Glomerular visceral epithelial cell (primary cell): ENCODE results near the gene CYTIP.
"Not testable (repeated sequence)": the region's sequence is repeated elsewhere in the genome, so short reads cannot be mapped to it uniquely, and the experiment has no call there.

ENCODE experiments used
- DNase-seq: peaks from one replicate; pipeline ENCODE4 v3.0.0-alpha.2; 2016; ENCODE audit errors: extremely low spot score

CYTIP gene

DNA sequence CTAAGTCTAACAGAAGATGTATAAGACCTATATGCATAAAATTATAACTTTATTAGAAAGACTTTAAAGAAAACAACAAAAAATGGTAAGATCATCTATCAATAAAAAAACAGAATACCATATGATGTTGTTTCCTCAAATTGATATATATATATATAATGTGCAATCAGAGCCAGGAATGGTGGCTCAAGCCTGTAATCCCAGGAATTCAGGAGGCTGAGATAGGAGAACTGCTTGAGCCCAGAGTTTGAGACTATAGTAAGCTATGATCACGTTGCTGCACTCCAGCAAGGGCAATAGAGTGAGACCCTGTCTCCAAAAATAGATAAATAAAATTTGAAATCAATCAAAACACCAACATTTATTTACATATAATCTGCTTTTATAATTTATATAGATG, 19.5 kb downstream of the CYTIP start:
- no peak for DNase-seq

- DNase-seq, result no peak
Measured at GRCh38 chr2:157421964-157422363, 21.9 kb downstream of the CYTIP start.

- no peak for DNase-seq
Measured at GRCh38 chr2:157421331-157421944, 22.5 kb downstream of the CYTIP start.

DNA sequence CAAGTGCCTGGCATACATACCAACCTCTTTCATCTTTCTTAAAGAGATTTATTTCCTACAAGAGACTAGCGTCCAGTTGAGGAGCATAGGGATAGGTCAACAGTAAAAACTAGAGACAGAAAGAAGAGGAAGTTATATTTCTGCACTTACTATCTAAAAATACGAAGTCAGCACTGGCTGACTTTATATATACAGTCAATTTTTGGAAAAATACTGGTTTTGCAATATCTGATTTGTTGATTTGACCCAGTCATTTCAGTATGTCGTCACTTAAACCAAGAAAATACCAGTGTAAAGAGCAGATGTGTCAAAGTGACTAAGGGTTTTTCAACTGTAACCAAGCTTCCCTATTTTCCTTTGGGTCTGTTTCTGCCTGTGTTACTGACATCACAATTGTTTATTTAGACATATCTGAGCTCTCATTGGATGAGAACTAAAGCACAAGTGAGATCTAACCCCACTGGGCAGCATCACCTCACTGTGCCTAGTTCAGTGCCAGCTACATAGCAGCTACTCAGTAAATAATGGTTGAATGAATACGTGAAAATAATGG, 23.0 kb downstream of the CYTIP start:
- DNase-seq, result no peak

DNA sequence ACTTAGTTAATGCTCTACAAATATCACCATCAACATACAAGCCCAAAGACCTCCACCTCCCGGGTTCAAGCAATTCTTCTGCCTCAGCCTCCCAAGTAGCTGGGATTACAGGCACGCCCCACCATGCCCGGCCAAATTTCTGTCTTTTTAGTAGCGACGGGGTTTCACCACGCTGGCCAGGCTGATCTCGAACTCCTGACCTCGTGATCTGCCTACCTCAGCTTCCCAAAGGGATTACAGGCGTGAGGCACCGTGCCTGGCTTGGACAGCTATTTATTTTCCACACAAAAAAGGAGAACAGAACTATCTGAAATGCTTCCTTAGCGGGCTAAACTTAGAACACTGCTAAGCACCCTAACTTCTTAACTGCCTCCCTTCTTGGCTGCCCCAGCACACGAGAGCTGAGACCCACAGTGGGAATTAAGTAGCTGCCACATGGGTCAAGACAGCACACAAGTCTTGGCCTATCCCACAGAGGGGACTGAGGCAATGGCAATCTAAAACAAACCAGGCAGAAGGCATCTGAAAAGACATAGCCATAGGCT, 24.8 kb downstream of the CYTIP start:
- DNase-seq, result no peak

DNA sequence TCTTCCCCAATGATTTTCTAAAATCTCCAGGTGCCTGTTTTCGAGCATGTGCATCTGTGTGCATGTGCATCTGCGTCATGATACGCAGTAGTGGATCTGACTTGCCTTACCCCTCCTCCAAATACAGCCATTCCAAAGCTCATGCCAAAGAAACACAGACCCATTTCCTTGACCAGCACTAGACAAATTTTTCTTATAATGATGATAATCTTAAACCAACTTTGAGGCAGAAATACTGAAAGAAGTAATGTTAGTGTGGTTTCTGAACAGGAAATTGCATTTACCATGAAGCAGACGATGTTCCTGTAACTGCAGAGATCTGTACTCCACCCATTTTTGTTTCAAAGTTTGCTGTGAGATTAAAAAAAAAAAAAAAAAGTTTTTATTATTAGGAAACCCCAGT, 25.6 kb downstream of the CYTIP start:
- DNase-seq, result no peak

DNA sequence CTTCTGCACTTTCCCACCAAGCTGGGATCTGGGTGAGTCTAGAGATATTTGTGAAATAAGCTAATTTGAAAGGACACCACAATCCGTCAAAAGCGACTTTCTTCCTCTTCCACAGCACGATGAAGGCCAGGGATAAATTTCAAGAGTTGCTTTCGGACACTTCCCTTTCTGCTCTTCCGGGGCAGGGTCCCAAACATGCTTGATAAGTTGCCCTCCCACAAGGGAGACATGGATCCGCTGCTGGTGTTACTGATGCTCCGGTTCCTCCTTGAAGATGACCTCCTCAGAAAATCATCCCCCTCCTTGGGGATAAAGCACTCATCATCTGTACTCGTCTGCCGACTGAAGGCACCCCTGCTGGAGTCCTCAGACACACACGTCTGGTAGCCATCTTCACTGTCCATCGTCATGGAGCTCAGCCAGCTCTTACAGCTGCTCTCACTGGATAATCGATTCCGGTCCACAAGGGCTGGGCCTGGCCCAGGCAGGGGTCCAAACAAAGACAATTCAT, 28.2 kb downstream of the CYTIP start:
- no peak for DNase-seq

DNA sequence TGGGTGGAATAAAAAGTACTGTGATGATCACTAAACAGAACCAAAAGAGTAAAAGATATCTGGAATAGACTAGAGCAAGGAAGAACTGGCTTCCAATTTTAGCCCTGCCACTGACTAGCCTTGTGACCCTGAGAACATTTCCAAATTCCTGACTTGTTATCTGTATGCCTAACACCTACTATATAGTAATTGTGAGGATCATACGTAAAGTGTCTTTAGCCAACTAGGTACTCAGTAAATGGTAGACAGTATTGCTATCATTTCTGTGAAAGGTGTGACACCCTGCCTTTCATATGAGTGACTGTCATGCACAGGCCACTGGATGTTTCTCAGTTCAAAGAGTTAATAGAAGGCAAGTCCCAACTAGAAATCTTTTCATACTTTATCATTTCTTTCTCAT, 29.8 kb downstream of the CYTIP start:
- no peak for DNase-seq

DNA sequence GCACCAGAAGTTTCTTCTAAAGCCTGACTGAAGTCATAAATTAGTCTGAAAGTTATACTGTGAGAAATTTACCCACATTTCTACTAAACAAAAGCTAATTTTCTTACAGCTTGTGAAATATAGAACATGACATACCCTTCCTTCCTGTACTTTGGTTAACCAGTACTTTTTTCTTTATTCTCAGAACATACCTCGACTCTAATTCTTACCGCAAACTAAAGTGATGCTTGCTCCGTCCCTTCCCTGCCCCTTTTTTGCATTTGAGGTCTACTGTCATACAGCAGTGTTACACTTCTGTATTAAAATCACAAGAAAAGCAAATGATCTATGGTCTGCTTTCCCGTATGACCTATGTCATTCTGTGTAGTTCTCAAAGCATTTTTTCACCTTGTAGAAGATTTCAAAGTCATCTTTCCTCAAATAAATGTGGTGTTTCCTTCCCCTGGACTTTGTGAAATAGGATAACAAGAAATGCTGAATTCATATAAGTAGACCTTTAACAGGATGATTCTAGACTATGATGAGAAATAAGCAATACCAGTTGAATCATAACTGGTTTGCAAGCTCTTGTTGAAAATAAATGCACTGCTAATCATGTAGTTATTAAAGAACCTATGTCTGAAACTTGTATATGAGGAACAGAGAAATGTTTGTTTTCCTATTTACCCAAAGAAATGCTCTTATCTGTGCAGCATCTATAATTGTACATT, 30.4 kb downstream of the CYTIP start:
- DNase-seq, result no peak

DNA sequence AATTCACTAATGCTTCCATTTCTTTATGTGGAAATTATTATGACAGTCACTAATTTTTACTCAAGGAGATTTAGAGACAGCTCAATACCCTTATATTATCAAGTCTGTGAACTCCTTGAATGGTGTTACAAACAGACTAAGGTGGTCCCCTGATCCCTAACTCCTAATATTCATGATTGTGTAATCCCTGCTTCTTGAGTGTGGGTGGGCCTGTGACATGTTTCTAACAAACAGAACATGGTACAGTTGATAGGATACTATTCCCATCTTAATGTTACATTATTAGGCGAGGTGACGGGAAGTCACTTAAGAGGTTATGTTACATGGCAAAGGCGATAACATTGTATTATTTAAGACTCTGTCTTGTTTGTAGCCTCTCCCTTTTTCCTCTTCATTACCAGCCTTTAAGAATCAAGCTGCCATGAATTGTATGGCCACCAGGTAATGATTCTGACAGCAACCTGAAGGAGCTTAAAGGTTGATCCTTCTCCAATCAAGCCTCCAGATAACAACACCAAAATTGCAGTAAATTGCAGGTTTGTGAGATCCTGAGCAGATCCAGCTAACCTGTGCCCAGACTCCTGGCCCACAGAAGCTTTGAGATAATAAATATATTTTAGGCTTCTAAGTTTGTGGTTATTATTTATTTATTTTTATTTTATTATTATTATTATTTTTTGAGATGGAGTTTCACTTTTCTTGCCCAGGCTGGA, 32.1 kb downstream of the CYTIP start:
- DNase-seq, result no peak

DNA sequence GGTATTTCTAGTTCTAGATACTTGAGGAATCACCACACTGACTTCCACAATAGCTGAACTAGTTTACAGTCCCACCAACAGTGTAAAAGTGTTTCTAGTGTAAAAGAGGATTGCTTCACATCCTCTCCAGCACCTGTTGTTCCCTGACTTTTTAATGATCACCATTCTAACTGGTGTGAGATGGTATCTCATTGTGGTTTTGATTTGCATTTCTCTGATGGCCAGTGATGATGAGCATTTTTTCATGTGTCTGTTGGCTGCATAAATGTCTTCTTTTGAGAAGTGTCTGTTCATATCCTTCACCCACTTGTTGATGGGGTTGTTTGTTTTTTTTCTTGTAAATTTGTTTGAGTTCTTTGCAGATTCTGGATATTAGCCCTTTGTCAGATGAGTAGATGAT, 38.5 kb downstream of the CYTIP start:
- not testable (repeated sequence) for DNase-seq

GRCh38 chr2:157404363-157404762, 39.5 kb downstream of the CYTIP start:
- DNase-seq, result peak; percentile 67

GRCh38 chr2:157402801-157403485, 40.9 kb downstream of the CYTIP start:
- DNase-seq, result not testable (repeated sequence)

DNA sequence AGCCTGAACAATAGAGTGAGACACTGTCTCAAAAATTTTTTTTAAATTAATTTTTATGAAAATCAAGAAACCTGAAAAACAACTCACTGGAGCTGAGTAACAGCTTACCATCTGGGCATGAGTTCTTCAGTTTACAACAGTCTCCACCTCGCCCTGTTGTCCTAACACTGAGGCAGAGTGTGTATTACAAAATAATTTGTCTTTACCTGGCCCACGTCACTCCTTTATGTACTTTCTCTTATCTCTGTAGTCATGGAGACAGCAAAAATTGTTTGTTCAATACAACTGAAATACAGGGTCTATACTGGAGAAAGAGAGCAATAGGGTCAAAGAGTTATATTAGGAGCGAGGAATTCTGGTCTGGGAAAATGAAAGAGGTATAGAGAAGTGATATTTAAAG, 48.1 kb downstream of the CYTIP start:
- DNase-seq, result no peak

DNA sequence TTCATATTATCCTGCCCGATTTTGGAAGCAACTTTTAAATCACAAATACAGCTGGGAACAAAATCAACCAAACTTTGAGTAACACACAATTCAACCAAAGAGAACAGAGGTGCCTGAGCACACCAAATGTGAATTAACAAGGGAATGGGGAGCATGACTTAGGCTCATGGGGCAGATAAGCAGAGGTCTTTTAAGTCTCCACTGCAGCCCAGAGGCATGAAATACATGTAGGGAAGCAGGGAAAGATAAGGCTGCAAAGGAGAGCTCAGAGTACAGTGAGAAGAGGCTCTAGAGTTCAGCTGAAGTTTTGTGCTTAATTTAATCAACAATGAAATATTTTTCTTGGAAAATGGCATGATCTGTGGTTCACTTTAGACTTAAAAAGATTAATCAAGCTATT, 49.0 kb downstream of the CYTIP start:
- DNase-seq, result no peak

DNA sequence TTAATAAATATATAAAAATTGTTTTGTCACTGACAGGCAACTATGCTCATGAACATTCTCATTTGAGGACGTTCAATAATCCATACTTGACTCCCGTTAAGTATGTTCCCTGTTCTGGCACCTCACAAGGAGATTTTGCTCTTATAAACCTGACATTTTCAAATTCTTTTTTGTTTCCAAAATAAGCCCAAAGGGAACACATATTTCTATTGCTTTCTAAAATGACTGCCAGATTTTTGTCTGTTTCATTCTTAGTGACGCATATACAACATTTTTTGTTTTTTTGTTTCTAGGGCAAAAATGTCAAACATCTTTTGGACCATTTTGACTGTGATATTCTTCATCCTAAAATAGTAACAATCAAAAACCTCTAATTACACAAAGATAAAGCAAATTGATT, 50.5 kb downstream of the CYTIP start:
- no peak for DNase-seq

GRCh38 chr2:157388827-157389226, 55.1 kb downstream of the CYTIP start:
- DNase-seq, result no peak

DNA sequence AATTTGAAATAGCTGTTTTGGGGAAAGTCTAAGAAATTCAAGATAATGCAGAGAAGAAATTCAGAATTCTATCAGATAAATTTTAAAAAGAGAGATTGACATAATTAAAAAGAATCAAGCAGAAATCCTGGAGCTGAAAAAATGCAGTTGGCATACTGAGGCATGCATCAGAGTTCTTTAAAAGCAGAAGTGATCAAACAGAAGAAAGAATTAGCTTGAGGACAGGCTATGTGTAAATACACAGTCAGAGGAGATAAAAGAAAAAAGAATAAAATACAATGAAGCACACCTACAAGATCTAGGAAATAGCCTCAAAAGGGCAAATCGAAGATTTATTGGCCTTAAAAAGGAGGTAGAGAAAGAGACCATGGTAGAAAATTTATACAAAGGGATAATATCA, 57.1 kb downstream of the CYTIP start:
- no peak for DNase-seq

GRCh38 chr2:157386247-157386646, 57.6 kb downstream of the CYTIP start:
- no peak for DNase-seq

- DNase-seq, result no peak
Measured at GRCh38 chr2:157377861-157378260, 66.0 kb downstream of the CYTIP start.

DNA sequence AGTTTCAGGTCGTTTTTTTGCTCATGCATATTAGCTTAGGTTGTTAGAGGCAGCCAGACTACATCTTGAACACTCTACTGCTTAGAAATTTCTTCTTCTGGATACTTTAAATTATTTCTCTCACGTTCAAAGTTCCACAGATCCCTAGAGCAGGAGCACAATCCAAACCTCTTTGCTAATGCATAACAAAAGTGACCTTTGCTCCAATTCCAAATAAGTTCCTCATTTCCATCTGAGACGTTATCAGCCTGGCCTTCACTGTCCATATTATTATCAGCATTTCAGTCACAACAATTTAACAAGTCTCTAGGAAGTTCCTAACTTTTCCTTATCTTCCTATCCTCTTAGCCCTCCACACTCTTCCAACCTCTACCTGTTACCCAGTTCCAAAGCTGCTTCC, 67.8 kb downstream of the CYTIP start:
- no peak for DNase-seq

GRCh38 chr2:157375384-157375783, 68.5 kb downstream of the CYTIP start:
- DNase-seq, result no peak
